Tibial artery (tissue), 4 donors: ENCODE results near the gene ASPRV1.
"Not testable (repeated sequence)": the region's sequence is repeated elsewhere in the genome, so short reads cannot be mapped to it uniquely, and the experiment has no call there.

ENCODE experiments used
- DNase-seq, 2 donors: peaks; one replicate each; pipeline ENCODE4 v3.0.0-alpha.2; 2019
- H3K27ac ChIP-seq, 2 donors: fragments of 200-600 bp; sonication (generic) in 1 of 2; 1 replicate in 1 of 2; 2 replicates in 1 of 2; pipeline ENCODE4 v1.5.1; 2018 to 2019; ENCODE audit warnings: mild to moderate bottlenecking in 1 of 2
- H3K27me3 ChIP-seq, 2 donors: fragments of 200-600 bp; sonication (generic) in 1 of 2; one replicate each; pipeline versions ENCODE4 v1.5.1 to v1.6.0; 2016 to 2019
- H3K36me3 ChIP-seq, 3 donors: fragments of 200-600 bp; sonication (generic) in 2 of 3; one replicate each; pipeline ENCODE4 v1.5.1; 2016 to 2019; ENCODE audit warnings: mild to moderate bottlenecking in 2 of 3
- H3K4me1 ChIP-seq, 4 donors: fragments of 200-600 bp; sonication (generic) in 2 of 4; 1 replicate in 3 of 4; 2 replicates in 1 of 4; pipeline ENCODE4 v1.5.1; 2016 to 2019
- H3K4me3 ChIP-seq, 2 donors: fragments of 200-600 bp; sonication (generic) in 1 of 2; 1 replicate in 1 of 2; 2 replicates in 1 of 2; pipeline ENCODE4 v1.5.1; 2018 to 2019; ENCODE audit warnings: mild to moderate bottlenecking in 2 of 2
- H3K9me3 ChIP-seq, 3 donors: fragments of 200-600 bp; sonication (generic) in 1 of 3; one replicate each; pipeline ENCODE4 v1.5.1; 2016 to 2019
- intact Hi-C: fragments of 100-400 bp; cut with DNase I; formaldehyde crosslinking; loops from one replicate; pipeline ENCODE4 v1.15.0; 2023; ENCODE audit warnings: low total_unique reads
- TF ChIP-seq, protein P1 (sequence below), 2 experiments: fragments of 200-600 bp in 1 of 2; fragments of 450-650 bp in 1 of 2; IDR thresholded peaks; one replicate each; pipeline ENCODE4 v1.5.1; 2017 to 2019; ENCODE audit warnings: antibody characterized with exemption in 2 of 2, mild to moderate bottlenecking in 1 of 2, moderate library complexity in 1 of 2

ASPRV1 gene

DNA sequence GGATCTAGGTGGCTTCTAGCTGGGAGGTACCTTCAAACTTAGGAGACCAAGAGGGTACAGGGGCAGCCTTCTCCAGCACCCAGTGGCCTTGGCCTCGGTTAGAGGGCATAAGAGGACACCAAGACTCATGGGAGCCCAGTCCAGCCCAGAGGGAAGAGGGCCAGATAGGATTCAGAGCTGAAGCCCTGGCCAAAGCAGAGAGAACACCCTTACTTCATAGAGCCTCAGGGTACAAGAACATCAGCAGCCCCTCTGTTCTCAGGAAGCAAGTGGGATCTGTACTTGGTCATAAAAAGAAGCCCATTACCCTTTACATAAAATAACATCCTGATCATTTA, 45.0 kb upstream of the ASPRV1 start:
- DNase-seq, result no peak
- Histone ChIP-seq H3K27ac (no peak overlapping the region), H3K9me3 (no peaks in the 10 kb centered on the region), H3K27me3 (no peaks in the 10 kb centered on the region), H3K4me1 (no peaks in the 10 kb centered on the region), H3K36me3 (peaks cover 0 to 13% (median 0%) of the 10 kb centered on the region in 3 donors), H3K4me3 (no peak overlapping the region)
- TF ChIP-seq, protein P1, sequence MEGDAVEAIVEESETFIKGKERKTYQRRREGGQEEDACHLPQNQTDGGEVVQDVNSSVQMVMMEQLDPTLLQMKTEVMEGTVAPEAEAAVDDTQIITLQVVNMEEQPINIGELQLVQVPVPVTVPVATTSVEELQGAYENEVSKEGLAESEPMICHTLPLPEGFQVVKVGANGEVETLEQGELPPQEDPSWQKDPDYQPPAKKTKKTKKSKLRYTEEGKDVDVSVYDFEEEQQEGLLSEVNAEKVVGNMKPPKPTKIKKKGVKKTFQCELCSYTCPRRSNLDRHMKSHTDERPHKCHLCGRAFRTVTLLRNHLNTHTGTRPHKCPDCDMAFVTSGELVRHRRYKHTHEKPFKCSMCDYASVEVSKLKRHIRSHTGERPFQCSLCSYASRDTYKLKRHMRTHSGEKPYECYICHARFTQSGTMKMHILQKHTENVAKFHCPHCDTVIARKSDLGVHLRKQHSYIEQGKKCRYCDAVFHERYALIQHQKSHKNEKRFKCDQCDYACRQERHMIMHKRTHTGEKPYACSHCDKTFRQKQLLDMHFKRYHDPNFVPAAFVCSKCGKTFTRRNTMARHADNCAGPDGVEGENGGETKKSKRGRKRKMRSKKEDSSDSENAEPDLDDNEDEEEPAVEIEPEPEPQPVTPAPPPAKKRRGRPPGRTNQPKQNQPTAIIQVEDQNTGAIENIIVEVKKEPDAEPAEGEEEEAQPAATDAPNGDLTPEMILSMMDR (IDR thresholded peaks at IDR 0.05), result no peak
- intact Hi-C loops, result no loop called here

DNA sequence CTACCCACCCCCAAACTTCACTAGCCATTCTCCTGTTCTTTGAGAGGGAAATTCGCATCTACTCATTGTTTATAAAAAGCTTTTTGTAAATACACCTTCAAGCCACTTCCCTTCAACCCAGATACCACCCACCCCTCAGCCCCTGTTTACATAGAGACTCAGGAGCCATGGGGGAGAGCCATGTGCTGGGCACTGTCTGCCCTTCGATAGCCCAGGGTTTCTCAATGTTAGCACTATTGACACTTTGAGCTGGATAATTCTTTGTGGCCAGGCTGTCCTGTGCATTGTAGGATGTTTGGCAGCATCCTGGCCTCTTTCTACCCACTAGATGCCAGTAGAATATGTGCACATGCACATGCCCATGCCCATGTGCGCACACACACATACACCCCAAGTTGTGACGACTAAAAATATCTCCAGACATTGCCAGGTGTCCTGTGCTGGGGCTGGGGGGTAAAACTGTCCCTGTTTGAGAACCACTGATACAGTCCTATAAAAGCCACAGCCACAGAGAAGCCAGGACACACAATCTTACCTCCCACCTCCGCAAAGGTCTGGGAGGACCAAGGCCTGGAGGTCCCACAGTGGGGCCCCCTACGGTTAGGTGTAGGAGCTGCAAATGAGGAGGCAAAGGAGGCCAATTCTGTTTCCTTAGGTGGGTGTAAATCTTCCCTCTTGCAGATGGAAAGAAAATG, 44.5 kb upstream of the ASPRV1 start:
- Histone ChIP-seq H3K4me3 (no peak overlapping the region), H3K36me3 (peaks cover 0 to 13% (median 0%) of the 10 kb centered on the region in 3 donors)
- no peak for DNase-seq

DNA sequence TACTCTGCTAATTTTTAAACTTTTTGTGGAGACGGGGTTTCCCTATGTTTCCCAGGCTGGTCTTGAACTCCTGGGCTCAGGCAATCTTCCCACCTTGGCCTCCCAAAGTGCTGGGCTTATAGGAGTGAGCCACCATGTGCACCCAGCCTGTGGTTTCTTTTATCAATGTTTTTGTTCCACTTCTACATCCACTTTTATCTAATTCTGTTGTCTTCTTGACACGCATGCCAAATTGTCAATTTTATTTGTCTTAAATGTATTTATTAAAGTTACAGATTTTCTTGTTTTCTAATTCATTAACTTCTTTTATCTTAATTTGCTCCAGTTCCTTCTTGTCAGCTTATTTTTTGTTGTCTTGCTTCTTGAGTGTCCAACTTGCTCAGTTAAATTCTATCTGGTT, 43.8 kb upstream of the ASPRV1 start:
- no peaks in the 10 kb centered on the region for H3K27me3 ChIP-seq
- H3K4me1 ChIP-seq, result no peaks in the 10 kb centered on the region
- no peak overlapping the region for H3K4me3 ChIP-seq
- H3K9me3 ChIP-seq, result no peaks in the 10 kb centered on the region
- intact Hi-C loops, result no loop called here
- no peak overlapping the region for H3K27ac ChIP-seq
- H3K36me3 ChIP-seq, result peaks cover 0 to 13% (median 0%) of the 10 kb centered on the region in 3 donors
- no peak for DNase-seq
- TF ChIP-seq, protein P1 (IDR thresholded peaks at IDR 0.05), result no peak

More for the DNA sequence above, 44.5 kb upstream of the ASPRV1 start:
- Histone ChIP-seq H3K4me1 (no peaks in the 10 kb centered on the region), H3K9me3 (no peaks in the 10 kb centered on the region), H3K27ac (no peak overlapping the region), H3K27me3 (no peaks in the 10 kb centered on the region)
- TF ChIP-seq, protein P1 (IDR thresholded peaks at IDR 0.05), result no peak
- intact Hi-C loops, result no loop called here

DNA sequence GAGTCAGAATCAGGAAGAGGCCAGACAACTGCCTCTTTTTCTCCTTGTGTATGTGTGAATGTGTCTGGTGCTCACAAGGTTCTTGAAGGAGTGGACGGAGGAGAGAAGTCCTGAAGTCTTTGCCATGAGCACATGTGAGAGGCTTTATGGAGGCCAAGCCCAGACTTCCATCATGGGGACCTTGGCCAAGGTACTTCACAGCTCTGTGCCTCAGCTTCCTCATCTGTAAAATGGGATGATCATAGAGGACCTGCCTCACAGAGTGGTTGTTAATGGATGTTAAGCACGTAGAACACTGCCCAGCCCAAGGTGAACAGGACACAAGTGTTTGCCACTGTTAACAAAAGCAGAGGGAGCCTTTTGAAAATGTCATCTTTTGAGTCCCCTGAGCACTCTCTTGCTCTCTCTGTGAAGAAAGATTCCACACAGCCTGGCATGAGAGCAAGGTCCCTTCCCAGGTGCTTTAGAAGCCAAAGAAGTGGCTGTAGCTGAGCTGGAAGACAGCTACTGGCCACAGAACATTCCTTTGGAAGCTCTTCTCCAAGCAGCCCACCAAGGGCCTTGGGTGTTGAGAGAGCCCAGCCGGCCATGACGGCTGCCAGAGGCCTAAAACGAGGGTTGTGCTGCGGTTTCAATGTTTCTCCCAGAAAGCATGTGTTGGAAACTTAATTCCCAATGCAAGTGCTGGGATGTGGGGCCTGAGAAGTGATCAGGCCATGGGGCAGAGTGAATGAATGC, 41.8 kb upstream of the ASPRV1 start:
- H3K27ac ChIP-seq, result no peak overlapping the region
- no peak overlapping the region for H3K4me3 ChIP-seq
- intact Hi-C loops, result no loop called here
- H3K27me3 ChIP-seq, result no peaks in the 10 kb centered on the region
- no peaks in the 10 kb centered on the region for H3K9me3 ChIP-seq
- TF ChIP-seq, protein P1 (IDR thresholded peaks at IDR 0.05), result no peak
- DNase-seq, result no peak
- peaks cover 0 to 13% (median 0%) of the 10 kb centered on the region in 3 donors for H3K36me3 ChIP-seq
- H3K4me1 ChIP-seq, result no peaks in the 10 kb centered on the region

DNA sequence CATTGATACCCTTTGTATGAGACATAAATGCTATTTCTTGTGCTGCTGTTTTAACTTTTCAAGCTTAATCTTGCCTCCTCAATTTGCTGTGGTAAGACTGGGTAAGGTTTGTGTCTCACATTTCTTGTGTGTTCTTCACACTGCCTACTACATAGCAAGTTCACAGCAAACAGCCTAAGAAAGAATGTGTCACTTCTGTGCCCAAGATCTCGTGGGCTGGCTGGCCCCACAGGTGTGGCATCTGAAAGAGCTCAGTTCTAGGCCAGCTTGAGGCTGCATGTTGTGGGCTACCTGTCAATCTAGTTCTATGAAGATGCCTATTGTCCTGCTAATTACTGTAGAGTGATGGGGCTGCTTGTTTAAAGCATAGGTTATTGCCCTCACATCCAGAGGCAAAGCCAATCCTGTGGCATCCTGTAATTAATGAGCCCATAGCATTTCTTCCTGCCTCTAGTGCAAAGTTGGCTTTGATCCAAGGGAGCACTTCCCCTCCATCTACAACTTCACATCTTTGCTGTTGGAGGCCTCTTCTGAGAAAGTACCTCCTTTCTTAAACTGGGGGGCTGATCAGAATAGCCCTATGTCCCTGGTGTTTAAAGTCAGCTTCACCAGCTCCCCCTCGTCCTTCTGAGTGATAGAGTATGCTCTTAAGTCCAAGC, 40.9 kb upstream of the ASPRV1 start:
- peaks cover 0 to 13% (median 0%) of the 10 kb centered on the region in 3 donors for H3K36me3 ChIP-seq
- DNase-seq, result no peak
- intact Hi-C loops, result no loop called here
- H3K27ac ChIP-seq, result no peak overlapping the region
- no peaks in the 10 kb centered on the region for H3K27me3 ChIP-seq
- no peaks in the 10 kb centered on the region for H3K9me3 ChIP-seq
- TF ChIP-seq, protein P1 (IDR thresholded peaks at IDR 0.05), result no peak
- H3K4me1 ChIP-seq, result no peaks in the 10 kb centered on the region
- no peak overlapping the region for H3K4me3 ChIP-seq

DNA sequence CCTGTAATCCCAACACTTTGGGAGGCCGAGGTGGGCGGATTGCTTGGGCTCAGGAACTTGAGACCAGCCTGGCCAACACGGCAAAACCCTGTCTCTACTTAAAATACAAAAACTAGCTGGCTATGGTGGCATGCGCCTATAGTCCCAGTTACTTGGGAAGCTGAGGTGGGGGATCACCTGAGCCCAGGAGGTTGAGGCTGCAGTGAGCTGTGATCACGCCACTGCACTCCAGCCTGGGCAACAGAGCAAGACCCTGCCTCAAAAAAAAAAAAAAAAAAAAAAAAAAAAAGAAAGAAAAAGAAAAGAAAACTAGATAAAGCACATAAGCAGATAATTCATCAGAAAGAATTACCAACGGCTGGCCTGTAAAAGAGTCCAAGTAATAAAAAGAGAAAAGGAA, 39.1 kb upstream of the ASPRV1 start:
- H3K4me3 ChIP-seq, DNase-seq, H3K9me3 ChIP-seq, H3K4me1 ChIP-seq, intact Hi-C loops, H3K27me3 ChIP-seq, H3K27ac ChIP-seq: not testable (repeated sequence)
- peaks cover 0 to 25% (median 10%) of the 10 kb centered on the region in 3 donors for H3K36me3 ChIP-seq
